ENCODE data around the gene SHFL. TPM values are rescaled to one million over a fixed set of nuclear protein-coding genes. Genes with fewer than 3 reads are reported as not detected.

The SHFL gene
- polyA plus RNA-seq, 1 donor from 2014 or later, result 1.2 TPM

DNA sequence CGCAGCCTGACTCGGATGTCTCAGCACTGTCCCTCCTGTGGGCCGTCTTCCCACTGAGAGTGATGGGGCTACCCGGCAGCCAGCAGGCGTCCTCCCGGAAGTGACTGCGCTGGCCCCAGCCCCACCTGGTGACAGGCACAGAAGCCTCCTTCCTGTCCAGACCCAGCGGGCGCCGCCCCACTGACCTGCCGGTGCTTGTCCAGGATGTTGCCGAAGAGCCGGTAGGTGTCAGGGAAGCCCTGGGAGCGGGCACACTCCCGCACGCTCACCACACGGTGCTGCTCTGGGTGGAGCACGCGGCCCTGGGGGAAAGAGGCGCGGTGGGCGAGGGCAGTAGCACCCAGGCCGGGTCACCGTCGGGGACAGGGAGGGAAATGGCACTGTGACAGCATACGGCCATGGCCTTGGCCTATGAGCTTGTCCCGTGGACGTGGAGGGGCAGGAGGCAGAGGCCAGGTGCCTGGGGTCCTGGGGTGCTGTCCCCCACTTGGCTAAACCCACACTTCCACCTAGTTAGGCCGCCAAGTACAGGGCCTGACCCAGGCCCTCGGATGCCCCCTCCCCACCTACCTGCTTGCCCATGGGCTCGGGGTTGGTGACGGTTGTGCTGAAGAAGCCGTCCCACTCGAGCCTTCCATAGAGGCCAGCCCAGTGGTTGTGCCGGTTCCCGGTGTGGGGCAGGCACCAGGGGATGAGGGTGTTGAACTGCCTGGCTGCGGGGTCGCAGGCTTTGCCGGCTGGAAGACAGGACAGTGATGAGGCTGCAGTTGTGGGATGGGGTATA lies 49.6 kb downstream of the SHFL start:
- Histone ChIP-seq H3F3A (ENCODE audit: insufficient read depth, low read length, poor library complexity, severe bottlenecking) (no peaks in the 10 kb centered on the region), H3K36me3 (ENCODE audit: insufficient read depth, low read length) (peaks cover 1% of the 10 kb centered on the region), H3K27ac (ENCODE audit: low read length) (no peak overlapping the region), H3K9ac (ENCODE audit: low read length) (no peak overlapping the region), H3K27me3 (ENCODE audit: insufficient read depth, low read depth, low read length) (no peaks in the 10 kb centered on the region), H3K9me3 (ENCODE audit: low read length) (no peaks in the 10 kb centered on the region), H2AFZ (ENCODE audit: low read depth, low read length) (no peak overlapping the region), H4K20me1 (ENCODE audit: insufficient read depth) (no peaks in the 10 kb centered on the region), H3K9me2 (ENCODE audit: insufficient read depth, low read length) (no peaks in the 10 kb centered on the region), H3K4me3 (ENCODE audit: low read length) (no peak overlapping the region), H3K79me2 (replicated peaks; ENCODE audit: insufficient read depth, low read length) (no peaks in the 10 kb centered on the region), H3K4me2 (ENCODE audit: low read length) (no peak overlapping the region)
- TF ChIP-seq TAF1 (IDR thresholded peaks at IDR 0.05; ENCODE audit: low read depth) (no peak), RAD21 (conservative IDR thresholded peaks at IDR 0.05) (no peak)
- TF ChIP-seq, protein P1, sequence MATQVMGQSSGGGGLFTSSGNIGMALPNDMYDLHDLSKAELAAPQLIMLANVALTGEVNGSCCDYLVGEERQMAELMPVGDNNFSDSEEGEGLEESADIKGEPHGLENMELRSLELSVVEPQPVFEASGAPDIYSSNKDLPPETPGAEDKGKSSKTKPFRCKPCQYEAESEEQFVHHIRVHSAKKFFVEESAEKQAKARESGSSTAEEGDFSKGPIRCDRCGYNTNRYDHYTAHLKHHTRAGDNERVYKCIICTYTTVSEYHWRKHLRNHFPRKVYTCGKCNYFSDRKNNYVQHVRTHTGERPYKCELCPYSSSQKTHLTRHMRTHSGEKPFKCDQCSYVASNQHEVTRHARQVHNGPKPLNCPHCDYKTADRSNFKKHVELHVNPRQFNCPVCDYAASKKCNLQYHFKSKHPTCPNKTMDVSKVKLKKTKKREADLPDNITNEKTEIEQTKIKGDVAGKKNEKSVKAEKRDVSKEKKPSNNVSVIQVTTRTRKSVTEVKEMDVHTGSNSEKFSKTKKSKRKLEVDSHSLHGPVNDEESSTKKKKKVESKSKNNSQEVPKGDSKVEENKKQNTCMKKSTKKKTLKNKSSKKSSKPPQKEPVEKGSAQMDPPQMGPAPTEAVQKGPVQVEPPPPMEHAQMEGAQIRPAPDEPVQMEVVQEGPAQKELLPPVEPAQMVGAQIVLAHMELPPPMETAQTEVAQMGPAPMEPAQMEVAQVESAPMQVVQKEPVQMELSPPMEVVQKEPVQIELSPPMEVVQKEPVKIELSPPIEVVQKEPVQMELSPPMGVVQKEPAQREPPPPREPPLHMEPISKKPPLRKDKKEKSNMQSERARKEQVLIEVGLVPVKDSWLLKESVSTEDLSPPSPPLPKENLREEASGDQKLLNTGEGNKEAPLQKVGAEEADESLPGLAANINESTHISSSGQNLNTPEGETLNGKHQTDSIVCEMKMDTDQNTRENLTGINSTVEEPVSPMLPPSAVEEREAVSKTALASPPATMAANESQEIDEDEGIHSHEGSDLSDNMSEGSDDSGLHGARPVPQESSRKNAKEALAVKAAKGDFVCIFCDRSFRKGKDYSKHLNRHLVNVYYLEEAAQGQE (IDR thresholded peaks at IDR 0.05; ENCODE audit: borderline replicate concordance), result no peak

DNA sequence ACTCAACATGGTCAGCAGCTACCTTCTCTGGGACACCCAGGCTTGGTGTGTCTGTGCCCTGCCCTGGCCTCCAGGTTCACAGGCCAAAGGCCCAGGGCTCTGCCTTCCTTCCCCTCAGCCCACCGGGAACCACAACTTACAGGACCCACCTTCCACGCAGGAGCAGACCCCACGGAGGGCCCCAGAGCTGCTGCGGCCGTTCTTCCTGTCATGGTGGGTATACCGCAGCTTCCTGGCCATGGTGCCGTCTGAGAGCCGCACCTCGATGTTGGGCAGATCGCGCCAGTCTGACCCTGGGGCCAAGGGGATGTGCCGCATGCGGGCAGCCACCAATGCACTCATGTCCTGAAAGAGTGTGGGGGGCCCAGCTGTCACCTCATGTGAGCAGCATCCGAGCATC lies 50.8 kb downstream of the SHFL start:
- H3K36me3 ChIP-seq (ENCODE audit: insufficient read depth, low read length), result peaks cover 4% of the 10 kb centered on the region
- no peak overlapping the region for H2AFZ ChIP-seq (ENCODE audit: low read depth, low read length)
- no peaks in the 10 kb centered on the region for H3K9me2 ChIP-seq (ENCODE audit: insufficient read depth, low read length)
- no peaks in the 10 kb centered on the region for H3K79me2 ChIP-seq (replicated peaks; ENCODE audit: insufficient read depth, low read length)
- H3K27me3 ChIP-seq (ENCODE audit: insufficient read depth, low read depth, low read length), result no peaks in the 10 kb centered on the region
- H3K9ac ChIP-seq (ENCODE audit: low read length), result no peak overlapping the region
- no peak for TF ChIP-seq SMC3 (conservative IDR thresholded peaks at IDR 0.05; ENCODE audit: poor library complexity)
- no peak for TF ChIP-seq TAF1 (IDR thresholded peaks at IDR 0.05; ENCODE audit: low read depth)
- TF ChIP-seq, protein P1 (IDR thresholded peaks at IDR 0.05; ENCODE audit: borderline replicate concordance), result no peak
- TF ChIP-seq POLR2AphosphoS5 (IDR thresholded peaks at IDR 0.05), result no peak
- no peak for TF ChIP-seq MXI1 (conservative IDR thresholded peaks at IDR 0.05; ENCODE audit: poor library complexity, severe bottlenecking)
- no peak for TF ChIP-seq EP300 (conservative IDR thresholded peaks at IDR 0.05; ENCODE audit: poor library complexity, severe bottlenecking)
- no peak for TF ChIP-seq CTCF (IDR thresholded peaks at IDR 0.05; ENCODE audit: poor library complexity, severe bottlenecking)
- TF ChIP-seq RAD21 (conservative IDR thresholded peaks at IDR 0.05), result no peak
- no peak for TF ChIP-seq EZH2 (IDR thresholded peaks at IDR 0.05; ENCODE audit: borderline replicate concordance, insufficient read depth, low read length, poor library complexity, severe bottlenecking)
- H3K9me3 ChIP-seq (ENCODE audit: low read length), result no peaks in the 10 kb centered on the region
- H3K4me2 ChIP-seq (ENCODE audit: low read length), result no peak overlapping the region
- H3K27ac ChIP-seq (ENCODE audit: low read length), result no peak overlapping the region
- no peaks in the 10 kb centered on the region for H3F3A ChIP-seq (ENCODE audit: insufficient read depth, low read length, poor library complexity, severe bottlenecking)
- H3K4me3 ChIP-seq (ENCODE audit: low read length), result no peak overlapping the region
- no peaks in the 10 kb centered on the region for H4K20me1 ChIP-seq (ENCODE audit: insufficient read depth)

Data from neural cell (in vitro differentiated cells).